ENCODE data around the gene HOXC10.

GRCh38 chr12:53984901-53985691, at the start of gene HOXC10:
- no peak for TF ChIP-seq CTCF (IDR thresholded peaks at IDR 0.05; ENCODE audit: insufficient read depth, low read depth, low read length)
- peak; percentile 87 for TF ChIP-seq EZH2 (IDR thresholded peaks at IDR 0.05; ENCODE audit: insufficient read depth, low read length)

All from astrocyte (in vitro differentiated cells and primary cell).